Heart left ventricle (tissue), 13 donors: Measurements from ENCODE around the gene WNT7A.

Experiments used
- CTCF ChIP-seq, 12 donors: fragments of 200-600 bp; sonication (generic) in 4 of 12; IDR thresholded peaks; one replicate each; pipeline versions ENCODE4 v1.5.0 to v1.8.0; 2018 to 2022; ENCODE audit warnings: antibody characterized with exemption in 12 of 12, mild to moderate bottlenecking in 5 of 12
- POLR2A ChIP-seq, 2 donors: fragments of 450-650 bp; IDR thresholded peaks; one replicate each; pipeline ENCODE4 v1.6.1; 2017; ENCODE audit warnings: antibody characterized with exemption in 2 of 2, mild to moderate bottlenecking in 2 of 2, moderate library complexity in 2 of 2
- donor health status: ischemic (EF 13 %, LVEDD 7.1; RV severe dilation, severe dysfunction).
- donor health status: DM: no; HTN: yes; CAD: no.
- donor health status: DM: no; HTN: no; CAD: no.
- donor health status: ischemic (EF 25% LVEDD 6.9; RV normal size, moderate dysfunction).
- donor health status: ischemic (EF 25% LVEDD 5.7; RV mildly dilated, moderate dysfunction).
- donor health status: ischemic (EF 35%, LVEDD 5.7; RV mildly dilated, moderate dysfunction).
- donor health status: nonischemic (EF 11% LVEDD 7.7; RV severe dilation, severe dysfunction).
- donor health status: DM: yes; HTN: yes; CAD: no.
- donor health status: PGD.
- donor health status: ischemic (EF 29% LVEDD 5.4; RV normal size, mild dysfunction).
- donor health status: nonischemic (EF 23%, LVEDD 6.1; RV moderate dilation, normal function).

- TF ChIP-seq CTCF (IDR thresholded peaks at IDR 0.05): no peak
- TF ChIP-seq POLR2A (IDR thresholded peaks at IDR 0.05): no peak
Observed at GRCh38 chr3:13891492-13892073, 11.7 kb upstream of the WNT7A start.
